Panc1 (cell line): ENCODE data around the gene ITK. TPM values are rescaled to one million over a fixed set of nuclear protein-coding genes. Genes with fewer than 3 reads are reported as not detected.

Source experiments
- ATAC-seq: fragments of 200-7000 bp; cut with Tn5 transposase; 2 replicates; pipeline ENCODE4 v1.9.1; 2020; ENCODE audit warnings: mild to moderate bottlenecking, moderate library complexity
- BruUV-seq: library from RNA; stranded (reverse); fragments of 400-500 nt; replicated peaks from 2 replicates; lab custom pipeline; 2021; lab: Mats Ljungman, UMichigan
- CTCF ChIA-PET: fragments of 300-600 bp; sonication (Branson Sonifier 250); formaldehyde crosslinking; loops from one replicate; lab custom pipeline; 2022; ENCODE audit warnings: antibody characterized with exemption; lab: Charles Lee
- POLR2A ChIA-PET: fragments of 300-600 bp; sonication (Branson Sonifier 250); formaldehyde crosslinking; loops from one replicate; lab custom pipeline; 2022; ENCODE audit warnings: antibody characterized with exemption; lab: Charles Lee
- DNase-seq: peaks from one replicate; pipeline ENCODE4 v3.0.0-alpha.2; 2010; ENCODE audit warnings: low read depth, low spot score
- H3K27ac ChIP-seq: 2 replicates; pipeline ENCODE4 v1.5.1; 2011; ENCODE audit warnings: mild to moderate bottlenecking, low read length, inconsistent platforms
- H3K27me3 ChIP-seq: fragments of 200-500 bp; sonication (Bioruptor generic); 2 replicates; pipeline ENCODE4 v1.6.0; 2014; ENCODE audit warnings: low read length, inconsistent platforms; ENCODE audit not compliant: control insufficient read depth, insufficient read depth
- H3K36me3 ChIP-seq: fragments of 200-500 bp; sonication (Bioruptor generic); 2 replicates; pipeline ENCODE4 v1.5.1; 2014; ENCODE audit warnings: inconsistent platforms, mild to moderate bottlenecking, low read length, moderate library complexity; ENCODE audit not compliant: control insufficient read depth, insufficient read depth
- H3K4me1 ChIP-seq: 2 replicates; pipeline ENCODE4 v1.5.1; 2011; ENCODE audit warnings: inconsistent platforms, mild to moderate bottlenecking, low read length, moderate library complexity; ENCODE audit not compliant: control insufficient read depth, insufficient read depth
- H3K4me3 ChIP-seq, 2 experiments: 2 replicates each; pipeline ENCODE4 v1.5.1; 2011 to 2012; ENCODE audit warnings: low read depth in 2 of 2, low read length in 2 of 2, mild to moderate bottlenecking in 2 of 2, inconsistent platforms in 1 of 2, moderate library complexity in 1 of 2
- H3K9me3 ChIP-seq: fragments of 200-500 bp; sonication (Bioruptor generic); 2 replicates; pipeline ENCODE4 v1.5.1; 2014; ENCODE audit warnings: low read depth, mild to moderate bottlenecking, inconsistent platforms, low read length, moderate library complexity; ENCODE audit not compliant: control insufficient read depth, insufficient read depth
- CTCF ChIP-seq: fragments of 450-650 bp; IDR thresholded peaks from 2 replicates; pipeline ENCODE4 v1.5.1; 2017; ENCODE audit warnings: mild to moderate bottlenecking
- REST ChIP-seq, 2 experiments: IDR thresholded peaks; 2 replicates each; pipeline ENCODE4 v1.6.1; 2011 to 2012; ENCODE audit warnings: low read depth in 2 of 2, control low read depth in 1 of 2, low read length in 1 of 2, mild to moderate bottlenecking in 1 of 2, moderate library complexity in 1 of 2; ENCODE audit not compliant: insufficient read depth in 1 of 2
- SIN3A ChIP-seq: IDR thresholded peaks from 2 replicates; pipeline ENCODE4 v1.6.1; 2012; ENCODE audit warnings: low read depth, mild to moderate bottlenecking, low read length, moderate library complexity, borderline replicate concordance; ENCODE audit not compliant: insufficient read depth
- TCF7L2 ChIP-seq: IDR thresholded peaks from 2 replicates; pipeline ENCODE4 v1.6.1; 2011; ENCODE audit warnings: mild to moderate bottlenecking, low read depth, low read length, inconsistent platforms
- in situ Hi-C: cut with HindIII; loops from 2 replicates; pipeline ENCODE4 v1.10.0; 2016; ENCODE audit warnings: low sequenced_read_pairs, low pct_unique_long_range_greater_than_20kb
- intact Hi-C: fragments of 100-400 bp; cut with micrococcal nuclease; formaldehyde crosslinking; loops from one replicate; pipeline ENCODE4 v1.10.0; 2022; ENCODE audit not compliant: unreplicated experiment
- total RNA-seq: library from RNA; stranded (reverse); gene quantifications from one replicate; pipeline ENCODE4 v1.2.1, GENCODE V29; 2021; ENCODE audit not compliant: unreplicated experiment

ITK gene
- total RNA-seq, 1 experiment from 2014 or later = 0.26 TPM

GRCh38 chr5:157263496-157264090 is 83.0 kb downstream of the ITK start:
- Histone ChIP-seq H3K27ac (no peak overlapping the region), H3K9me3 (no peaks in the 10 kb centered on the region), H3K36me3 (no peaks in the 10 kb centered on the region; the same call in 1 of the 2 replicates), H3K4me1 (no peaks in the 10 kb centered on the region), H3K4me3 (no peak overlapping the region), H3K27me3 (peaks cover 24% of the 10 kb centered on the region)
- POLR2A ChIA-PET = no interaction called here
- CTCF ChIA-PET = interaction anchor here (0.9 kb wide), 1 partner anchor 10 kb away, joined by 3 read pairs; no protein-coding TSS in a partner anchor
- peak; percentile 27 for TF ChIP-seq CTCF
- TF ChIP-seq REST (IDR thresholded peaks at IDR 0.05; ENCODE audit: insufficient read depth in 1 of 2, low read depth in 2 of 2, low read length in 1 of 2) = no peak
- no peak for DNase-seq
- in situ Hi-C loops (no loop called here), intact Hi-C loops (loop anchor here (2.0 kb wide), 1 partner anchor 115 kb away; no protein-coding TSS in a partner anchor)
- BruUV-seq = no TSS peak
- no peak for ATAC-seq

- no peaks in the 10 kb centered on the region for H3K4me1 ChIP-seq
- H3K4me3 ChIP-seq = peak within 1 kb of the TSS; percentile 46 to 58
- H3K9me3 ChIP-seq = no peaks in the 10 kb centered on the region
- POLR2A ChIA-PET = no interaction called here
- ATAC-seq (peak; percentile 95), DNase-seq (no peak)
- CTCF ChIA-PET = no interaction called here
- peaks cover 21% of the 10 kb centered on the region for H3K27me3 ChIP-seq
- TF ChIP-seq SIN3A = no peak
- in situ Hi-C loops (no loop called here), intact Hi-C loops (loop anchor here (2.0 kb wide), 1 partner anchor 117 kb away; no protein-coding TSS in a partner anchor)
- no peaks in the 10 kb centered on the region; the same call in 1 of the 2 replicates for H3K36me3 ChIP-seq
- no peak within 1 kb of the TSS for H3K27ac ChIP-seq
- BruUV-seq = no TSS peak
Observed at GRCh38 chr5:157265714-157266285, 85.2 kb downstream of the ITK start, which contains the start of gene CYFIP2. CYFIP2 (plus strand) TSS chr5:157266123; CDS start chr5:157285362, 19,239 bp downstream.

GRCh38 chr5:157266286-157267007 is 85.8 kb downstream of the ITK start:
- ATAC-seq = peak; percentile 68
- no TSS peak for BruUV-seq
- ChIA-PET CTCF (no interaction called here), POLR2A (no interaction called here)
- in situ Hi-C loops = no loop called here
- H3K9me3 ChIP-seq = no peaks in the 10 kb centered on the region
- H3K4me3 ChIP-seq = peak overlapping the region; percentile 46 to 58
- peaks cover 18% of the 10 kb centered on the region for H3K27me3 ChIP-seq
- H3K36me3 ChIP-seq = no peaks in the 10 kb centered on the region; the same call in 1 of the 2 replicates
- TF ChIP-seq TCF7L2 (no peak), REST (IDR thresholded peaks at IDR 0.05; ENCODE audit: insufficient read depth in 1 of 2, low read depth in 2 of 2, low read length in 1 of 2) (no peak), CTCF (peak; percentile 20; the same call in 1 of the 2 replicates)
- no peak for DNase-seq
- H3K4me1 ChIP-seq = no peaks in the 10 kb centered on the region
- intact Hi-C loops = no loop called here
- H3K27ac ChIP-seq = no peak overlapping the region
